ENCODE results near the gene EVC2. TPM values are rescaled to one million over a fixed set of nuclear protein-coding genes. Genes with fewer than 3 reads are reported as not detected.

EVC2 gene
- total RNA-seq, 4 donors from 2014 or later, result 7.8 to 22.2 (median 9.9) TPM

DNA sequence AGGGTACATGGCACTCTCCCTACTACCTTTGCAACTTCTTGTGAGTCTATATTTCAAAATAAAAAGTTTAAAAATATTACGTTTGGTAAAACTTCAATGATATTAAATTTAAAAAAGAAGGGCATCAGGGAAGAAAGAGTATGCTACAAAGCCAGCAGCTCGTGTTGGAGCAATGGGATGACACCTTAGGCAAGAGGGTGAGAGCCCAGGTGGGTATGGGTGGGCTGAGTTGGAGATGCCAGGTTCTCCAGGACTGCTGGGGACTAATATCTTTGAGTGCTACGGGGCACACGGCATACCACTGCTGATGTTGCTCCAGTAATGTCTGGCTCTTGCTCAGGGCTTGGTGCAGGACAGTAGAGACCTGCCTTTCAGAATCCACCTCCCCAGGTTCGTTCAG is 132.4 kb downstream of the EVC2 start:
- Histone ChIP-seq H3K36me3 (peaks cover 49% of the 10 kb centered on the region), H3K27me3 (no peaks in the 10 kb centered on the region), H3K27ac (no peak overlapping the region), H3K9me3 (no peaks in the 10 kb centered on the region), H3K4me3 (no peak overlapping the region), H3K4me1 (no peaks in the 10 kb centered on the region)
- no peak for DNase-seq (ENCODE audit: low spot score in 2 of 2)
- WGBS, result 75% methylated on average over 5 of the region's 5 CpGs
- TF ChIP-seq, protein P1, sequence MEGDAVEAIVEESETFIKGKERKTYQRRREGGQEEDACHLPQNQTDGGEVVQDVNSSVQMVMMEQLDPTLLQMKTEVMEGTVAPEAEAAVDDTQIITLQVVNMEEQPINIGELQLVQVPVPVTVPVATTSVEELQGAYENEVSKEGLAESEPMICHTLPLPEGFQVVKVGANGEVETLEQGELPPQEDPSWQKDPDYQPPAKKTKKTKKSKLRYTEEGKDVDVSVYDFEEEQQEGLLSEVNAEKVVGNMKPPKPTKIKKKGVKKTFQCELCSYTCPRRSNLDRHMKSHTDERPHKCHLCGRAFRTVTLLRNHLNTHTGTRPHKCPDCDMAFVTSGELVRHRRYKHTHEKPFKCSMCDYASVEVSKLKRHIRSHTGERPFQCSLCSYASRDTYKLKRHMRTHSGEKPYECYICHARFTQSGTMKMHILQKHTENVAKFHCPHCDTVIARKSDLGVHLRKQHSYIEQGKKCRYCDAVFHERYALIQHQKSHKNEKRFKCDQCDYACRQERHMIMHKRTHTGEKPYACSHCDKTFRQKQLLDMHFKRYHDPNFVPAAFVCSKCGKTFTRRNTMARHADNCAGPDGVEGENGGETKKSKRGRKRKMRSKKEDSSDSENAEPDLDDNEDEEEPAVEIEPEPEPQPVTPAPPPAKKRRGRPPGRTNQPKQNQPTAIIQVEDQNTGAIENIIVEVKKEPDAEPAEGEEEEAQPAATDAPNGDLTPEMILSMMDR (IDR thresholded peaks at IDR 0.05), result no peak
- TF ChIP-seq EP300 (IDR thresholded peaks at IDR 0.05) (no peak), POLR2AphosphoS5 (IDR thresholded peaks at IDR 0.05) (no peak), POLR2A (IDR thresholded peaks at IDR 0.05) (no peak)

DNA sequence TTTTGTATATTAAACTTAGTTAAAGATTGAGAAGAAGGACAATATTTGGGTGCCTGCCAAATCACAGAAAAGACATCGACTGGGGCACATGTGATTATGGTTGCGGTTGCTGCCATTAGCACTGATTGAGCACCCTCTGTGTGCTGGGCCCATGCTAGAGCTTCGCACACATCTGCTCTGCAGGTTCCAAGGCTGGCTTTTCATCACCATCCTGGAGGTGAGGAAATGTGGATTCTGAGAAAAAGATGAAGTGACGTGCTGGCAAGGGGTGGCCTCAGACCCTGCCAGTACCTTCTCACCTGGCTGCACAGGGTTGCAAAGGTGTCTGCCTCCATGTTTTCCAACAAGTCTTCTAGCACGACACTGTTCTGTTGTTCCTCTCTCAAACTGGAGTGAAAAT is 134.0 kb downstream of the EVC2 start:
- no peaks in the 10 kb centered on the region for H3K4me1 ChIP-seq
- peaks cover 41% of the 10 kb centered on the region for H3K36me3 ChIP-seq
- no peaks in the 10 kb centered on the region for H3K27me3 ChIP-seq
- WGBS, result 85% methylated on average over 5 of the region's 5 CpGs
- no peak for TF ChIP-seq POLR2AphosphoS5 (IDR thresholded peaks at IDR 0.05)
- TF ChIP-seq, protein P1 (IDR thresholded peaks at IDR 0.05), result no peak
- H3K4me3 ChIP-seq, result no peak overlapping the region
- H3K9me3 ChIP-seq, result no peaks in the 10 kb centered on the region
- no peak for DNase-seq (ENCODE audit: low spot score in 2 of 2)
- no peak overlapping the region for H3K27ac ChIP-seq

DNA sequence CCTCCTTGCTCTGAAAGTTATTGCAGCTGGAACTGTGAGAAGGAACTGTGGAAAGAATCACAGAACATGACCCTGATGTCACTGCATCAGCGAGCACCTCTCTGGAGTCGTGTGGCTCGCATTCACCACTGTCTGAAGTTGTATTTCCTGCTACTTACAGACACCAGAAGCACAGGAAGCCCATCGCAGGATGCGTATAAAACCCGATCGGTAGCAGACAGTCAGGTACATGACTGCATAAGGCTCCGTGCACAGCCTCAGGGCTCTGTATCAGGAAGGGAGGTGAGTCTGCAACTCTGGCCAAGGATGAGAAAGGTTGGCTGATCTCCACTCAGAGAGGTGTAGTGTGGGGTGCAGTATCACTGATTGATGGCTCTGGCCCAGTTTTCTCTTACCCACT is 134.4 kb downstream of the EVC2 start:
- peaks cover 41% of the 10 kb centered on the region for H3K36me3 ChIP-seq

DNA sequence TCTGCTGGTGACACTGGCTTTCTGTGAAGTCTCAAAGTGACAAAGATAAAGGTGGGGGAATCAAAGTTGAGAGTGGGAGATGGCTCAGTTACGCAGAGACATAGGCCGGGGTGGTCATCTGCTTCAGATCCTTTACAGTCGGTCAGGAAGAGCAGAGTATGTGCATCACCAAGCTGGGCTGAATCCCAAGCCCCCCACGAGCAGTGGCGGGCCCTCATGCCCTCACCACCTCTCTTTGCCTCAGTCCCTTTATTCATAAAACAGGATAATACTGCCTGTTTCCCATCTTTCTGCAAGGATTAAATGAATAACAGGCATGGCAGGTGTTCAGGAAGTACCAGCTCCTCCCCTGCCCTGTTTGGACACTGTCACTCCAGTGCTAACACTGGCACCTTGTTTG is 135.6 kb downstream of the EVC2 start:
- TF ChIP-seq EP300 (IDR thresholded peaks at IDR 0.05) (no peak), POLR2A (IDR thresholded peaks at IDR 0.05) (no peak), POLR2AphosphoS5 (IDR thresholded peaks at IDR 0.05) (no peak)
- TF ChIP-seq, protein P1 (IDR thresholded peaks at IDR 0.05), result no peak
- no peaks in the 10 kb centered on the region for H3K9me3 ChIP-seq
- no peaks in the 10 kb centered on the region for H3K4me1 ChIP-seq
- H3K4me3 ChIP-seq, result no peak overlapping the region
- 97% methylated on average over 5 of the region's 5 CpGs for WGBS
- H3K27me3 ChIP-seq, result no peaks in the 10 kb centered on the region
- peaks cover 48% of the 10 kb centered on the region for H3K36me3 ChIP-seq
- no peak for DNase-seq (ENCODE audit: low spot score in 2 of 2)
- no peak overlapping the region for H3K27ac ChIP-seq

More for the DNA sequence above, 134.4 kb downstream of the EVC2 start:
- no peaks in the 10 kb centered on the region for H3K4me1 ChIP-seq
- H3K27me3 ChIP-seq, result no peaks in the 10 kb centered on the region
- no peak for DNase-seq (ENCODE audit: low spot score in 2 of 2)
- WGBS, result 70% methylated on average over 4 of the region's 8 CpGs
- H3K9me3 ChIP-seq, result no peaks in the 10 kb centered on the region
- H3K4me3 ChIP-seq, result no peak overlapping the region
- no peak overlapping the region for H3K27ac ChIP-seq
- TF ChIP-seq POLR2A (IDR thresholded peaks at IDR 0.05) (no peak), EP300 (IDR thresholded peaks at IDR 0.05) (no peak), POLR2AphosphoS5 (IDR thresholded peaks at IDR 0.05) (no peak)
- TF ChIP-seq, protein P1 (IDR thresholded peaks at IDR 0.05), result no peak

DNA sequence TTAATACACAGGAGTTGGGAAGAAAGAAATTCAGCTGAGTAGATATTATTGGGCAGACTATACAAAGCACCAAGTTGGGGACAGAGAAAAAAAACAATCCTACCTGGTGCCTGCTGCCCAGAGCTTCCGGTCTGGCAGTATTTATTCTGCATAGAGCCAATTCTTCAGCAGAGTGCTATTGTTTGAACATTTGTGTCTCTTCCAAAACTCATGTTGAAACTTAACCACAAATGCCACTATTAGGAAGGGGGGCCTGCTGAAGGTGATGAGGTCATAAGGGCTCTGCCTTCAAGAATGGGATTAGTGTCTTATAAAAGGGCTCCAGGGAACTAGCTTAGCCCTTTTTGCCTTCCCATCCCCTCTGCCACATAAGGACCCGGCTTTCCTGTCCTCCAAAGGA is 136.2 kb downstream of the EVC2 start:
- TF ChIP-seq POLR2A (IDR thresholded peaks at IDR 0.05), result no peak
- TF ChIP-seq EP300 (IDR thresholded peaks at IDR 0.05), result no peak
- TF ChIP-seq POLR2AphosphoS5 (IDR thresholded peaks at IDR 0.05), result no peak
- TF ChIP-seq, protein P1 (IDR thresholded peaks at IDR 0.05), result no peak
- peaks cover 48% of the 10 kb centered on the region for H3K36me3 ChIP-seq
- DNase-seq (ENCODE audit: low spot score in 2 of 2), result no peak
- H3K9me3 ChIP-seq, result no peaks in the 10 kb centered on the region
- 70% methylated on average over 2 of the region's 2 CpGs for WGBS
- no peak overlapping the region for H3K27ac ChIP-seq
- no peaks in the 10 kb centered on the region for H3K4me1 ChIP-seq
- H3K27me3 ChIP-seq, result no peaks in the 10 kb centered on the region
- H3K4me3 ChIP-seq, result no peak overlapping the region
